OCI-M2 (cell line): ENCODE data around the gene FASTKD2.

Experiments
- DNase-seq: peaks from one replicate; lab custom pipeline; 2025; ENCODE audit not compliant: unreplicated experiment; lab: John Stamatoyannopoulos, UW

Gene FASTKD2

DNA sequence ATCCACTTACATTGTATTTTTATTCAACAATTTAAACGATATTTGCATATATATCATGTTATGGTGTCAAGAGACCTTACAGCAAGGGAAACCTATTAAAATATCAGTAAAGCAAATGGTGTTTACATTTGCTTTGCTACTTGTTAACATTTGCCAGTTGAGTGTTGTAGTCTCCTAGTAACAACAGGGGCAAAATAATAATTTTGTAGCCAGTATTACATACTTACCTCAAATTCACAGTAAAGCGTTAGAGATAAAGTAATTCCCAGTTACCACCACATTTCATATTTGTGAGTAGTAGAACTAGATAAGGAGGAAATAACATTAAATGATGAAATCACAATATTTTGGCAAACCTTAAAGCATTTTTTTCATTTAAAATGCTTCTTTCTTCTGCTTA lies 71.3 kb downstream of the FASTKD2 start:
- DNase-seq, result no peak

GRCh38 chr2:206837775-206838174 lies 72.4 kb downstream of the FASTKD2 start:
- no peak for DNase-seq

- DNase-seq, result no peak
These were observed 73.3 kb downstream of the FASTKD2 start for GRCh38 chr2:206838690-206839089.

DNA sequence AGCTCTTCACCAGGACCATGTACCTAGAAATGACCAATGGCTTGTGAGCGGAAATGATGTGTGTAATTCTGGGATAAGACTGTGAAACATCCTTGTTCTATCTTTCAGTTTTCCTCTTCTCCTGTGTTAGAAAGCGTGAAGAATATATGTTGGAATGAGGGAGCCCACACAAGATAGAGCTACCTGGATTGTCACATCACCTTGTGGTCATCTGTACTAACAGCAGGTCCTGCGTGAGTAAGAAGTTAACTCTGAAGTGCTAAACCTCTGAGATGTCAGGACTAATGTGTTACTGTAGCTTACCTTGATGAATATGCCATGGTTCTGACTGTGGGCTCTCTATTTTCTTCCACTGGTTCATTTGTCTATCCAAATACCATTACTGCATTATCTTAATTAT lies 75.6 kb downstream of the FASTKD2 start:
- no peak for DNase-seq
